Panc1 (cell line): ENCODE measurements around the gene ARHGAP45. TPM values are rescaled to one million over a fixed set of nuclear protein-coding genes. Genes with fewer than 3 reads are reported as not detected.
A peak's percentile ranks its signal among the peaks of the same experiment; 100 is the strongest.

Experiments used
- ATAC-seq: fragments of 200-7000 bp; cut with Tn5 transposase; 2 replicates; pipeline ENCODE4 v1.9.1; 2020; ENCODE audit warnings: mild to moderate bottlenecking, moderate library complexity
- BruUV-seq: library from RNA; stranded (reverse); fragments of 400-500 nt; replicated peaks from 2 replicates; lab custom pipeline; 2021; lab: Mats Ljungman, UMichigan
- CTCF ChIA-PET: fragments of 300-600 bp; sonication (Branson Sonifier 250); formaldehyde crosslinking; loops from one replicate; lab custom pipeline; 2022; ENCODE audit warnings: antibody characterized with exemption; lab: Charles Lee
- POLR2A ChIA-PET: fragments of 300-600 bp; sonication (Branson Sonifier 250); formaldehyde crosslinking; loops from one replicate; lab custom pipeline; 2022; ENCODE audit warnings: antibody characterized with exemption; lab: Charles Lee
- DNase-seq: peaks from one replicate; pipeline ENCODE4 v3.0.0-alpha.2; 2010; ENCODE audit warnings: low read depth, low spot score
- H3K27ac ChIP-seq: 2 replicates; pipeline ENCODE4 v1.5.1; 2011; ENCODE audit warnings: mild to moderate bottlenecking, low read length, inconsistent platforms
- H3K27me3 ChIP-seq: fragments of 200-500 bp; sonication (Bioruptor generic); 2 replicates; pipeline ENCODE4 v1.6.0; 2014; ENCODE audit warnings: low read length, inconsistent platforms; ENCODE audit not compliant: control insufficient read depth, insufficient read depth
- H3K36me3 ChIP-seq: fragments of 200-500 bp; sonication (Bioruptor generic); 2 replicates; pipeline ENCODE4 v1.5.1; 2014; ENCODE audit warnings: inconsistent platforms, mild to moderate bottlenecking, low read length, moderate library complexity; ENCODE audit not compliant: control insufficient read depth, insufficient read depth
- H3K4me1 ChIP-seq: 2 replicates; pipeline ENCODE4 v1.5.1; 2011; ENCODE audit warnings: inconsistent platforms, mild to moderate bottlenecking, low read length, moderate library complexity; ENCODE audit not compliant: control insufficient read depth, insufficient read depth
- H3K4me3 ChIP-seq, 2 experiments: 2 replicates each; pipeline ENCODE4 v1.5.1; 2011 to 2012; ENCODE audit warnings: low read depth in 2 of 2, low read length in 2 of 2, mild to moderate bottlenecking in 2 of 2, inconsistent platforms in 1 of 2, moderate library complexity in 1 of 2
- H3K9me3 ChIP-seq: fragments of 200-500 bp; sonication (Bioruptor generic); 2 replicates; pipeline ENCODE4 v1.5.1; 2014; ENCODE audit warnings: low read depth, mild to moderate bottlenecking, inconsistent platforms, low read length, moderate library complexity; ENCODE audit not compliant: control insufficient read depth, insufficient read depth
- POLR2AphosphoS5 ChIP-seq: IDR thresholded peaks from 2 replicates; pipeline ENCODE4 v1.6.1; 2012; ENCODE audit warnings: mild to moderate bottlenecking, low read depth, low read length, moderate library complexity
- SIN3A ChIP-seq: IDR thresholded peaks from 2 replicates; pipeline ENCODE4 v1.6.1; 2012; ENCODE audit warnings: low read depth, mild to moderate bottlenecking, low read length, moderate library complexity, borderline replicate concordance; ENCODE audit not compliant: insufficient read depth
- TCF7L2 ChIP-seq: IDR thresholded peaks from 2 replicates; pipeline ENCODE4 v1.6.1; 2011; ENCODE audit warnings: mild to moderate bottlenecking, low read depth, low read length, inconsistent platforms
- in situ Hi-C: cut with HindIII; loops from 2 replicates; pipeline ENCODE4 v1.10.0; 2016; ENCODE audit warnings: low sequenced_read_pairs, low pct_unique_long_range_greater_than_20kb
- intact Hi-C: fragments of 100-400 bp; cut with micrococcal nuclease; formaldehyde crosslinking; loops from one replicate; pipeline ENCODE4 v1.10.0; 2022; ENCODE audit not compliant: unreplicated experiment
- total RNA-seq: library from RNA; stranded (reverse); gene quantifications from one replicate; pipeline ENCODE4 v1.2.1, GENCODE V29; 2021; ENCODE audit not compliant: unreplicated experiment
- TF ChIP-seq, protein P1 (sequence below), 2 experiments: IDR thresholded peaks; 2 replicates each; pipeline ENCODE4 v1.6.1; 2011 to 2012; ENCODE audit warnings: low read depth in 2 of 2, control low read depth in 1 of 2, low read length in 1 of 2, mild to moderate bottlenecking in 1 of 2, moderate library complexity in 1 of 2; ENCODE audit not compliant: insufficient read depth in 1 of 2
- TF ChIP-seq, protein P2 (sequence below): fragments of 450-650 bp; IDR thresholded peaks from 2 replicates; pipeline ENCODE4 v1.5.1; 2017; ENCODE audit warnings: mild to moderate bottlenecking

The ARHGAP45 gene
- total RNA-seq, 1 experiment from 2014 or later: 27.8 TPM

DNA sequence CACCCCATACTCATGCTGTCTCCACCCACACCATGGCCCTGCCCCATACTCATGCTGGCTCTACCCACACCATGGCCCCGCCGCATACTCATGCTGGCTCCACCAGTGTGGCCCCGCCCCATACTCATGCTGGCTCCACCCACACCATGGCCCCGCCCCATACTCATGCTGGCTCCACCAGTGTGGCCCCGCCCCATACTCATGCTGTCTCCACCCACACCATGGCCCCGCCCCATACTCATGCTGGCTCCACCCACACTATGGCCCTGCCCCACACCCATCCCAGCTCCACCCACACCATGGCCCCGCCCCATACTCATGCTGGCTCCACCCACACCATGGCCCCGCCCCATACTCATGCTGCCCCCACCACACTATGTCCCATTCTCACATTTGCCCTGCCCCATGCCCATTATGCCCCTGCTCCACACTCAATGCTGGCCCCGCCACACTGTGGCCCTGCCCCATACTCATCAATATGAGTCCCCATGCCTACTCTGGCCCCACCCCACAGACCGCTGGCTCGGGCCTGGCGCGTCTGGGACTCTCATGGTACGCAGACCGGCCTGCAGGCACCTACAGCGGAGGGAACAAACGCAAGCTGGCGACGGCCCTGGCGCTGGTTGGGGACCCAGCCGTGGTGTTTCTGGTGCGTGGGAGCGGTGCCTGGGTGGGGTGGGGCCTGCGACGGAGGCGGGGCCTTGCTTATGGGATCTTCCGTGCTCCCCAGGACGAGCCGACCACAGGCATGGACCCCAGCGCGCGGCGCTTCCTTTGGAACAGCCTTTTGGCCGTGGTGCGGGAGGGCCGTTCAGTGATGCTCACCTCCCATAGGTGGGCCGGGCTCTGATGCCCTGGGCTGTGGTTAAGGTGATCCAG, 3.7 kb upstream of the ARHGAP45 start:
- intact Hi-C loops (no loop called here), in situ Hi-C loops (no loop called here)
- H3K27ac ChIP-seq: no peak overlapping the region
- H3K4me1 ChIP-seq: peaks cover 17% of the 10 kb centered on the region
- H3K4me3 ChIP-seq: no peak overlapping the region
- BruUV-seq: no TSS peak
- ChIA-PET POLR2A (no interaction called here), CTCF (interaction anchor here (0.5 to 0.6 kb wide), 2 partner anchors 64 to 178 kb away, joined by 4 to 7 read pairs; partner anchors contain the start of gene ATP5F1D)
- H3K36me3 ChIP-seq: no peaks in the 10 kb centered on the region; the same call in 1 of the 2 replicates
- no peaks in the 10 kb centered on the region for H3K9me3 ChIP-seq
- DNase-seq (no peak), ATAC-seq (no peak)
- H3K27me3 ChIP-seq: no peaks in the 10 kb centered on the region
- TF ChIP-seq, protein P1, sequence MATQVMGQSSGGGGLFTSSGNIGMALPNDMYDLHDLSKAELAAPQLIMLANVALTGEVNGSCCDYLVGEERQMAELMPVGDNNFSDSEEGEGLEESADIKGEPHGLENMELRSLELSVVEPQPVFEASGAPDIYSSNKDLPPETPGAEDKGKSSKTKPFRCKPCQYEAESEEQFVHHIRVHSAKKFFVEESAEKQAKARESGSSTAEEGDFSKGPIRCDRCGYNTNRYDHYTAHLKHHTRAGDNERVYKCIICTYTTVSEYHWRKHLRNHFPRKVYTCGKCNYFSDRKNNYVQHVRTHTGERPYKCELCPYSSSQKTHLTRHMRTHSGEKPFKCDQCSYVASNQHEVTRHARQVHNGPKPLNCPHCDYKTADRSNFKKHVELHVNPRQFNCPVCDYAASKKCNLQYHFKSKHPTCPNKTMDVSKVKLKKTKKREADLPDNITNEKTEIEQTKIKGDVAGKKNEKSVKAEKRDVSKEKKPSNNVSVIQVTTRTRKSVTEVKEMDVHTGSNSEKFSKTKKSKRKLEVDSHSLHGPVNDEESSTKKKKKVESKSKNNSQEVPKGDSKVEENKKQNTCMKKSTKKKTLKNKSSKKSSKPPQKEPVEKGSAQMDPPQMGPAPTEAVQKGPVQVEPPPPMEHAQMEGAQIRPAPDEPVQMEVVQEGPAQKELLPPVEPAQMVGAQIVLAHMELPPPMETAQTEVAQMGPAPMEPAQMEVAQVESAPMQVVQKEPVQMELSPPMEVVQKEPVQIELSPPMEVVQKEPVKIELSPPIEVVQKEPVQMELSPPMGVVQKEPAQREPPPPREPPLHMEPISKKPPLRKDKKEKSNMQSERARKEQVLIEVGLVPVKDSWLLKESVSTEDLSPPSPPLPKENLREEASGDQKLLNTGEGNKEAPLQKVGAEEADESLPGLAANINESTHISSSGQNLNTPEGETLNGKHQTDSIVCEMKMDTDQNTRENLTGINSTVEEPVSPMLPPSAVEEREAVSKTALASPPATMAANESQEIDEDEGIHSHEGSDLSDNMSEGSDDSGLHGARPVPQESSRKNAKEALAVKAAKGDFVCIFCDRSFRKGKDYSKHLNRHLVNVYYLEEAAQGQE (IDR thresholded peaks at IDR 0.05; ENCODE audit: insufficient read depth in 1 of 2, low read depth in 2 of 2, low read length in 1 of 2): no peak
- no peak for TF ChIP-seq TCF7L2

DNA sequence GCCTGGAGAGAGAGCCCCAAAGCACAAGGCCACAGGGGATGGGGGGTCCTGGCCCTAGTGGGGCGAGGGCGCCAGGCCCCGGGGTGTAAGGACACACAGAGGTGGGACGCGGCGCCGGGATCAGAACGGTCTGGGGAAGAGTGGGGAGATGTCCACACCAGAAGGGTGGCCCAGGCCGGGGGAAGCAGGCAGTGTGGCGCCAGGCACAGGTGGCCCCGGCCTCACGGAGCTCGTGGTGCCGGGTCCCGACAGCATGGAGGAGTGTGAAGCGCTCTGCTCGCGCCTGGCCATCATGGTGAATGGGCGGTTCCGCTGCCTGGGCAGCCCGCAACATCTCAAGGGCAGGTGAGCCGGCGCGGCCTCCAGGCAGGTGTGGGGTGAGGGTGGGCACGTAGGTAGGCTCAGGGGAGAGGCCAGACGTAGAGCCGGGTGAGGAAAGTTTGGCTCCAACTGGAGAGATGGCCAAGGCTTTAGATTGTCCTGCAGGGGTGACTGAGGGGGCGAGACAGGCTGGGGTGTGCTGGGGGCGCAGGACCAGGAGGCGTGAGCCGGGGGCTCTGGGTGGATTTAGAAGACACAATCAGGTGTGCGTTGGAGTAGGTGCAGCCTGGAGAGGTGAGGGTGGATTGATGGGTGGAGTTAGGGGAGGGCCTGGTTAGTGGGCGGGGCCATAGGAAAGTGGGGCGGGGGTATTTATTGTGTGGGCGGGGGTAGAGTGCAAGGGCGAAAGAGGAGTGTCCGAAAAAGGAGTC, 2.9 kb upstream of the ARHGAP45 start:
- no peak overlapping the region for H3K4me3 ChIP-seq
- in situ Hi-C loops: no loop called here
- TF ChIP-seq TCF7L2 (no peak), SIN3A (no peak), POLR2AphosphoS5 (no peak; the same call in 1 of the 2 replicates)
- TF ChIP-seq, protein P2, sequence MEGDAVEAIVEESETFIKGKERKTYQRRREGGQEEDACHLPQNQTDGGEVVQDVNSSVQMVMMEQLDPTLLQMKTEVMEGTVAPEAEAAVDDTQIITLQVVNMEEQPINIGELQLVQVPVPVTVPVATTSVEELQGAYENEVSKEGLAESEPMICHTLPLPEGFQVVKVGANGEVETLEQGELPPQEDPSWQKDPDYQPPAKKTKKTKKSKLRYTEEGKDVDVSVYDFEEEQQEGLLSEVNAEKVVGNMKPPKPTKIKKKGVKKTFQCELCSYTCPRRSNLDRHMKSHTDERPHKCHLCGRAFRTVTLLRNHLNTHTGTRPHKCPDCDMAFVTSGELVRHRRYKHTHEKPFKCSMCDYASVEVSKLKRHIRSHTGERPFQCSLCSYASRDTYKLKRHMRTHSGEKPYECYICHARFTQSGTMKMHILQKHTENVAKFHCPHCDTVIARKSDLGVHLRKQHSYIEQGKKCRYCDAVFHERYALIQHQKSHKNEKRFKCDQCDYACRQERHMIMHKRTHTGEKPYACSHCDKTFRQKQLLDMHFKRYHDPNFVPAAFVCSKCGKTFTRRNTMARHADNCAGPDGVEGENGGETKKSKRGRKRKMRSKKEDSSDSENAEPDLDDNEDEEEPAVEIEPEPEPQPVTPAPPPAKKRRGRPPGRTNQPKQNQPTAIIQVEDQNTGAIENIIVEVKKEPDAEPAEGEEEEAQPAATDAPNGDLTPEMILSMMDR: no peak
- TF ChIP-seq, protein P1 (IDR thresholded peaks at IDR 0.05; ENCODE audit: insufficient read depth in 1 of 2, low read depth in 2 of 2, low read length in 1 of 2): no peak
- H3K9me3 ChIP-seq: no peaks in the 10 kb centered on the region
- H3K27me3 ChIP-seq: no peaks in the 10 kb centered on the region
- intact Hi-C loops: no loop called here
- H3K36me3 ChIP-seq: no peaks in the 10 kb centered on the region; the same call in 1 of the 2 replicates
- ChIA-PET CTCF (interaction anchor here (0.5 to 0.6 kb wide), 2 partner anchors 65 to 178 kb away, joined by 4 to 7 read pairs; partner anchors contain the start of gene ATP5F1D), POLR2A (no interaction called here)
- DNase-seq: no peak
- peak; percentile 12; the same call in 1 of the 2 replicates for ATAC-seq
- BruUV-seq: no TSS peak
- peaks cover 17% of the 10 kb centered on the region for H3K4me1 ChIP-seq
- H3K27ac ChIP-seq: no peak overlapping the region
